H1 (cell line): ENCODE results near the gene LRRC17. TPM values are rescaled to one million over a fixed set of nuclear protein-coding genes. Genes with fewer than 3 reads are reported as not detected.

ENCODE experiments used
- CTCF ChIA-PET: fragments of 300-600 bp; sonication (Branson Sonifier 250); formaldehyde crosslinking; loops from one replicate; lab custom pipeline; 2021; ENCODE audit not compliant: partially characterized antibody; lab: Charles Lee
- POLR2A ChIA-PET: fragments of 300-600 bp; sonication (Branson Sonifier 250); formaldehyde crosslinking; loops from one replicate; lab custom pipeline; 2021; ENCODE audit warnings: inconsistent platforms; ENCODE audit not compliant: partially characterized antibody; lab: Charles Lee
- DNase-seq, 2 experiments: peaks; one replicate each; pipeline versions ENCODE4 v3.0.0 to v3.0.0-alpha.2; 2010 to 2022; ENCODE audit warnings: low spot score in 2 of 2, low read depth in 1 of 2, mixed read lengths in 1 of 2
- FAIRE-seq: peaks from 2 replicates; lab custom pipeline; 2011; peaks lifted over from hg19 to GRCh38; lab: Jason Lieb, UNC
- H2AFZ ChIP-seq: 2 replicates; pipeline ENCODE4 v1.8.1; 2012; ENCODE audit warnings: low read length, inconsistent platforms
- H2AK5ac ChIP-seq: 2 replicates; pipeline ENCODE4 v1.6.1; 2013; ENCODE audit warnings: low read depth, low read length
- H2BK120ac ChIP-seq: replicated peaks from 2 replicates; pipeline ENCODE3; 2013; ENCODE audit warnings: low read depth, low read length, inconsistent platforms
- H2BK12ac ChIP-seq: 2 replicates; pipeline ENCODE4 v1.6.1; 2013; ENCODE audit warnings: low read depth, low read length
- H2BK15ac ChIP-seq: 2 replicates; pipeline ENCODE4 v1.6.1; 2013; ENCODE audit warnings: low read length
- H2BK20ac ChIP-seq: 2 replicates; pipeline ENCODE4 v1.6.1; 2013; ENCODE audit warnings: low read length
- H2BK5ac ChIP-seq: 2 replicates; pipeline ENCODE4 v1.6.1; 2013; ENCODE audit warnings: low read depth, low read length
- H3K14ac ChIP-seq: 2 replicates; pipeline ENCODE4 v1.6.1; 2013; ENCODE audit warnings: inconsistent platforms; ENCODE audit not compliant: insufficient read length
- H3K18ac ChIP-seq: 2 replicates; pipeline ENCODE4 v1.6.1; 2013; ENCODE audit warnings: low read length; ENCODE audit errors: extremely low read depth
- H3K23ac ChIP-seq: 2 replicates; pipeline ENCODE4 v1.6.1; 2013; ENCODE audit warnings: inconsistent platforms; ENCODE audit not compliant: insufficient read length
- H3K23me2 ChIP-seq: 2 replicates; pipeline ENCODE4 v1.6.1; 2013; ENCODE audit warnings: low read depth, low read length
- H3K27ac ChIP-seq: 2 replicates; pipeline ENCODE4 v1.6.1; 2011; ENCODE audit warnings: low read depth, low read length, inconsistent platforms
- H3K27me3 ChIP-seq, 4 experiments: replicated peaks in 1 of 4; 1 replicate in 1 of 4; 2 replicates in 3 of 4; pipeline versions ENCODE4 v1.6.1 to v1.8.1; 2011 to 2013; ENCODE audit warnings: low read length in 3 of 4, mild to moderate bottlenecking in 3 of 4, inconsistent platforms in 2 of 4, mixed read lengths in 2 of 4, moderate library complexity in 1 of 4; ENCODE audit not compliant: control insufficient read depth in 3 of 4, insufficient read depth in 3 of 4; ENCODE audit errors: extremely low read depth in 1 of 4
- H3K36me3 ChIP-seq, 4 experiments: 2 replicates each; pipeline versions ENCODE4 v1.6.1 to v1.8.1; 2011 to 2013; ENCODE audit warnings: mild to moderate bottlenecking in 4 of 4, low read length in 3 of 4, moderate library complexity in 2 of 4, control low read depth in 1 of 4, inconsistent platforms in 1 of 4; ENCODE audit not compliant: insufficient read depth in 4 of 4, control insufficient read depth in 2 of 4
- H3K4ac ChIP-seq: replicated peaks from 2 replicates; pipeline ENCODE3; 2013; ENCODE audit warnings: low read length, low read depth, mixed read lengths, inconsistent platforms; ENCODE audit not compliant: insufficient read length
- H3K4me1 ChIP-seq, 4 experiments: replicated peaks in 1 of 4; 1 replicate in 1 of 4; 2 replicates in 3 of 4; pipeline versions ENCODE4 v1.6.1 to v1.8.1; 2011 to 2013; ENCODE audit warnings: low read length in 3 of 4, inconsistent platforms in 2 of 4, mixed read lengths in 1 of 4; ENCODE audit not compliant: insufficient read depth in 4 of 4, control insufficient read depth in 3 of 4
- H3K4me2 ChIP-seq, 2 experiments: 2 replicates each; pipeline versions ENCODE4 v1.6.1 to v1.8.1; 2011 to 2013; ENCODE audit warnings: low read depth in 2 of 2, low read length in 2 of 2, control low read depth in 1 of 2, inconsistent platforms in 1 of 2, mild to moderate bottlenecking in 1 of 2; ENCODE audit not compliant: insufficient read depth in 1 of 2
- H3K4me3 ChIP-seq, 4 experiments: fragments of 200-600, 300-600 bp in 1 of 4; sonication (generic), shearing (Covaris generic), sonication (Bioruptor Twin) in 1 of 4; 2 replicates each; pipeline versions ENCODE4 v1.5.1 to v1.8.1; 2011 to 2016; ENCODE audit warnings: low read length in 4 of 4, low read depth in 3 of 4, control low read depth in 2 of 4, inconsistent platforms in 2 of 4, mild to moderate bottlenecking in 2 of 4, mixed read lengths in 1 of 4, moderate library complexity in 1 of 4; ENCODE audit not compliant: insufficient read depth in 2 of 4; ENCODE audit errors: extremely low read depth in 1 of 4
- H3K56ac ChIP-seq: replicated peaks from 2 replicates; pipeline ENCODE3; 2013; ENCODE audit warnings: low read depth, mild to moderate bottlenecking, mixed read lengths, low read length, inconsistent platforms; ENCODE audit not compliant: insufficient read length
- H3K79me1 ChIP-seq: 2 replicates; pipeline ENCODE4 v1.6.1; 2013; ENCODE audit warnings: low read depth, low read length, control low read depth
- H3K79me2 ChIP-seq, 2 experiments: 2 replicates each; pipeline versions ENCODE4 v1.6.1 to v1.8.1; 2012 to 2013; ENCODE audit warnings: low read length in 2 of 2, mild to moderate bottlenecking in 2 of 2, inconsistent platforms in 1 of 2; ENCODE audit not compliant: insufficient read depth in 2 of 2, control insufficient read depth in 1 of 2
- H3K9ac ChIP-seq, 4 experiments: replicated peaks in 1 of 4; 1 replicate in 1 of 4; 2 replicates in 3 of 4; pipeline versions ENCODE4 v1.6.1 to v1.8.1; 2011 to 2013; ENCODE audit warnings: low read depth in 3 of 4, low read length in 3 of 4, control low read depth in 2 of 4, mild to moderate bottlenecking in 2 of 4, moderate library complexity in 2 of 4, inconsistent platforms in 1 of 4; ENCODE audit errors: extremely low read depth in 1 of 4
- H3K9me3 ChIP-seq, 2 experiments: 2 replicates each; pipeline versions ENCODE4 v1.6.1 to v1.8.1; 2012 to 2013; ENCODE audit warnings: mild to moderate bottlenecking in 2 of 2, moderate library complexity in 2 of 2, control low read depth in 1 of 2, inconsistent platforms in 1 of 2, low read depth in 1 of 2, low read length in 1 of 2, mixed read lengths in 1 of 2; ENCODE audit not compliant: insufficient read depth in 2 of 2
- H4K20me1 ChIP-seq, 2 experiments: replicated peaks in 1 of 2; 2 replicates each; pipeline versions ENCODE3 to v1.8.1; 2011 to 2013; ENCODE audit warnings: inconsistent platforms in 2 of 2, low read length in 2 of 2, mild to moderate bottlenecking in 1 of 2; ENCODE audit not compliant: insufficient read depth in 2 of 2, control insufficient read depth in 1 of 2
- H4K5ac ChIP-seq: 2 replicates; pipeline ENCODE4 v1.6.1; 2013; ENCODE audit warnings: low read length, low read depth, mixed read lengths, inconsistent platforms; ENCODE audit not compliant: insufficient read length
- H4K8ac ChIP-seq: 2 replicates; pipeline ENCODE4 v1.8.0; 2013; ENCODE audit warnings: mild to moderate bottlenecking, moderate library complexity, low read length, inconsistent platforms; ENCODE audit not compliant: insufficient read depth; ENCODE audit errors: extremely low read depth
- H4K91ac ChIP-seq: replicated peaks from 2 replicates; pipeline ENCODE3; 2013; ENCODE audit warnings: low read length, mixed read lengths, inconsistent platforms; ENCODE audit not compliant: insufficient read length
- ASH2L ChIP-seq: fragments of 200-600, 300-600 bp; sonication (generic); IDR thresholded peaks from one replicate; pipeline ENCODE4 v1.7.1; 2017; ENCODE audit warnings: low read length
- CBX8 ChIP-seq: fragments of 300-800, 300-1000 bp; sonication (generic); IDR thresholded peaks from 2 replicates; pipeline ENCODE4 v1.7.1; 2016; ENCODE audit warnings: low read depth, low read length, borderline replicate concordance
- CHD1 ChIP-seq: IDR thresholded peaks from 2 replicates; pipeline ENCODE4 v1.6.1; 2012; ENCODE audit warnings: low read depth, low read length, improper control_type of control experiment
- CTBP2 ChIP-seq: IDR thresholded peaks from 2 replicates; pipeline ENCODE4 v1.7.0; 2011; ENCODE audit warnings: borderline replicate concordance, mild to moderate bottlenecking, moderate library complexity, mixed read lengths, low read length; ENCODE audit not compliant: insufficient read depth, insufficient read length
- GABPA ChIP-seq: IDR thresholded peaks from 2 replicates; pipeline ENCODE4 v1.6.1; 2011; ENCODE audit warnings: mild to moderate bottlenecking, low read length, moderate library complexity, borderline replicate concordance; ENCODE audit not compliant: insufficient read depth
- NRF1 ChIP-seq: IDR thresholded peaks from 2 replicates; pipeline ENCODE4 v1.6.1; 2011; ENCODE audit warnings: mild to moderate bottlenecking, low read depth, low read length, improper control_type of control experiment
- PHF8 ChIP-seq: fragments of 200-600 bp; sonication (generic); conservative IDR thresholded peaks from 2 replicates; pipeline ENCODE4 v1.7.1; 2012; ENCODE audit warnings: low read depth, mild to moderate bottlenecking, inconsistent platforms, low read length, moderate library complexity
- POLR2AphosphoS5 ChIP-seq: IDR thresholded peaks from 2 replicates; pipeline ENCODE4 v1.6.1; 2011; ENCODE audit warnings: low read depth, low read length
- SAP30 ChIP-seq: fragments of 300-600 bp; sonication (generic); IDR thresholded peaks from 2 replicates; pipeline ENCODE4 v1.7.1; 2012; ENCODE audit warnings: low read length, moderate library complexity, mild to moderate bottlenecking, inconsistent platforms; ENCODE audit not compliant: insufficient read depth, insufficient replicate concordance
- WGBS, 2 experiments: shearing (Covaris generic) in 1 of 2; methylation state at CpG; one replicate each; pipeline versions ENCODE4 v1.1.6 to v1.1.7; 2013 to 2015; ENCODE audit warnings: low lambda C conversion rate in 2 of 2, mixed read lengths in 2 of 2, inconsistent platforms in 1 of 2, low coverage in 1 of 2, missing lambda C conversion rate in 1 of 2; ENCODE audit not compliant: insufficient replicate concordance in 2 of 2, insufficient coverage in 1 of 2, insufficient read length in 1 of 2; ENCODE audit errors: extremely low coverage in 1 of 2, missing lambda C conversion rate in 1 of 2; 5-methylcytosine and 5-hydroxymethylcytosine counted together
- long read RNA-seq, 2 experiments: library from RNA in 1 of 2; library from capped mRNA in 1 of 2; stranded (forward); transcript quantifications; one replicate each; pipeline ENCODE4 v2.0.0, GENCODE V29; 2021; ENCODE audit warnings: inconsistent platforms in 1 of 2
- polyA minus RNA-seq, 3 experiments: library from RNA; depleted of rRNA, polyadenylated mRNA; stranded (reverse); fragments of >200 nt; gene quantifications; 1 replicate in 2 of 3; 2 replicates in 1 of 3; pipeline ENCODE4 v1.2.3, GENCODE V29; 2011
- polyA plus RNA-seq, 7 experiments: library from polyadenylated mRNA; depleted of rRNA in 3 of 7; stranded (reverse) in 5 of 7; unstranded in 2 of 7; fragments of >200 nt in 5 of 7; fragments of 200-250 nt in 2 of 7; gene quantifications; 1 replicate in 5 of 7; 2 replicates in 1 of 7; 4 replicates in 1 of 7; pipeline versions ENCODE4 v1.2.1 to v1.2.3, GENCODE V29; 2011 to 2013; ENCODE audit warnings: missing spikeins in 2 of 7, mixed read lengths in 2 of 7
- total RNA-seq: library from RNA; stranded (reverse); fragmentation: NEBNext Ultra II Directional; extraction: Animal tissue kit (Norgen Biotek cat#: 25700); gene quantifications from 2 replicates; pipeline ENCODE4 v1.2.1, GENCODE V29; 2021

LRRC17 gene, protein sequence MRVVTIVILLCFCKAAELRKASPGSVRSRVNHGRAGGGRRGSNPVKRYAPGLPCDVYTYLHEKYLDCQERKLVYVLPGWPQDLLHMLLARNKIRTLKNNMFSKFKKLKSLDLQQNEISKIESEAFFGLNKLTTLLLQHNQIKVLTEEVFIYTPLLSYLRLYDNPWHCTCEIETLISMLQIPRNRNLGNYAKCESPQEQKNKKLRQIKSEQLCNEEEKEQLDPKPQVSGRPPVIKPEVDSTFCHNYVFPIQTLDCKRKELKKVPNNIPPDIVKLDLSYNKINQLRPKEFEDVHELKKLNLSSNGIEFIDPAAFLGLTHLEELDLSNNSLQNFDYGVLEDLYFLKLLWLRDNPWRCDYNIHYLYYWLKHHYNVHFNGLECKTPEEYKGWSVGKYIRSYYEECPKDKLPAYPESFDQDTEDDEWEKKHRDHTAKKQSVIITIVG
- total RNA-seq = 3.0 and 3.3 TPM in 2 replicates
- 2.2 and 3.0 TPM in 2 replicates for polyA plus RNA-seq (2011; rRNA removed)
- 4.0 TPM for polyA plus RNA-seq (2011; cell fraction: cytosol; rRNA removed)
- polyA plus RNA-seq (2011; cell fraction: nucleus; rRNA removed) = 2.7 TPM
- 2.5 to 5.7 TPM (median 3.1 TPM) in 4 replicates for polyA plus RNA-seq (2012, experiment 1 of 2)
- polyA plus RNA-seq (2012, experiment 2 of 2) = 0.26 TPM
- 7.5 TPM for polyA plus RNA-seq (2013, experiment 1 of 2)
- polyA plus RNA-seq (2013, experiment 2 of 2) = 7.3 TPM
- 2.8 and 4.5 TPM in 2 replicates for polyA minus RNA-seq (2011; rRNA and poly(A)+ RNA removed)
- polyA minus RNA-seq (2011; cell fraction: cytosol; rRNA and poly(A)+ RNA removed) = 0.73 TPM
- 2.2 TPM for polyA minus RNA-seq (2011; cell fraction: nucleus; rRNA and poly(A)+ RNA removed)
- long read RNA-seq, experiment 1, partial matches to known transcripts = 1 of 4 reads
- long read RNA-seq, experiment 1, other reads (novel, unspliced or antisense) = 2 of 4 reads
- long read RNA-seq, experiment 2, partial matches to known transcripts = 0 of 2 reads
- long read RNA-seq, experiment 2, other reads (novel, unspliced or antisense) = 2 of 2 reads

DNA sequence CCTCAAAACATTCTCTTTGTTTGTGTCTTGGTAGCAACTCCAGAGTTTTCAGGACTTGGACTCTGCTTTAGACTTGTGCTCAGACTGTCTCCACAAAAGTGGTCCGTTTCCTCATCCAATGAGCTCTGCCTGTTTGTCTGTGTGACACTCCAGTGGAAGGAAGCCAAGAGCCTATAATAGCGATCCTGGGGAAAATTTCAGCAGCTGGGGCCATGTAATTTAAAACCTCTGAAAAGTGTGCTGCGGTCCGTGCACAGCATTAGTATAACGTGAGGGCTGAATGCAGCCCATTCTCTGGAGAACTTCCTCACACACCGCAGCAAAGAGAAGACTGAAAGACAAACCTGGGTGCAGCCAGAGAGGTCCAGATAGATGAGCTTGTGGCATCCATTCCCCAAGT, at the start of gene LRRC17:
Gene LRRC17, plus strand, starts transcription at position 259 of the 400 bp plus-strand sequence. CDS start 20,914 bp downstream, outside the sequence.
- H3K23ac ChIP-seq = no peak within 1 kb of the TSS
- FAIRE-seq (no peak), DNase-seq (no peak)
- peak within 1 kb of the TSS; percentile 14 for H2AFZ ChIP-seq
- no peak within 1 kb of the TSS for H4K8ac ChIP-seq
- no peak within 1 kb of the TSS for H4K5ac ChIP-seq
- no peak within 1 kb of the TSS for H3K56ac ChIP-seq
- no peak within 1 kb of the TSS for H3K14ac ChIP-seq
- no peaks in the 10 kb centered on the region for H3K79me1 ChIP-seq
- H3K4me3 ChIP-seq = no peak within 1 kb of the TSS
- H4K20me1 ChIP-seq = peaks cover 0 to 1% of the 10 kb centered on the region in 2 experiments
- no peak within 1 kb of the TSS for H2AK5ac ChIP-seq
- no peak within 1 kb of the TSS for H3K18ac ChIP-seq
- H3K4ac ChIP-seq = no peak within 1 kb of the TSS
- H2BK5ac ChIP-seq = no peak within 1 kb of the TSS
- H3K23me2 ChIP-seq = no peaks in the 10 kb centered on the region
- H3K36me3 ChIP-seq = no peaks in the 10 kb centered on the region
- no peak within 1 kb of the TSS for H3K27ac ChIP-seq
- H2BK12ac ChIP-seq = no peak within 1 kb of the TSS
- H3K4me1 ChIP-seq = peaks cover 0 to 9% (median 4%) of the 10 kb centered on the region in 4 experiments; a peak in 4 of 7 replicates
- 61% methylated on average over 6 of the region's 6 CpGs; no CpG with 5 or more reads in 1 of the 2 experiments for WGBS, 2 experiments
- no peak within 1 kb of the TSS for H2BK20ac ChIP-seq
- H3K27me3 ChIP-seq = no peaks in the 10 kb centered on the region
- H3K79me2 ChIP-seq = no peaks in the 10 kb centered on the region
- H3K9me3 ChIP-seq = no peaks in the 10 kb centered on the region
- no peak within 1 kb of the TSS for H3K9ac ChIP-seq
- H2BK120ac ChIP-seq = no peak within 1 kb of the TSS
- ChIA-PET POLR2A (interaction anchor here (0.9 kb wide), 1 partner anchor 162 kb away, joined by 4 read pairs; the partner anchor contains the start of genes ARMC10 and FBXL13), CTCF (interaction anchor here (2.3 kb wide), 1 partner anchor 150 kb away, joined by 7 read pairs; no protein-coding TSS in a partner anchor)
- peak within 1 kb of the TSS in 1 of 2 experiments; percentile 35; a peak in 2 of 4 replicates for H3K4me2 ChIP-seq
- H2BK15ac ChIP-seq = peak within 1 kb of the TSS; percentile 82; the same call in 1 of the 2 replicates
- no peak within 1 kb of the TSS for H4K91ac ChIP-seq
- TF ChIP-seq PHF8 (no peak), GABPA (no peak), POLR2AphosphoS5 (no peak), SAP30 (no peak), CTBP2 (no peak), ASH2L (no peak), NRF1 (no peak), CBX8 (no peak), CHD1 (no peak)
